GM23338 (cell line): Measurements from ENCODE around the gene DVL1. TPM values are rescaled to one million over a fixed set of nuclear protein-coding genes. Genes with fewer than 3 reads are reported as not detected.

Source experiments
- ATAC-seq: fragments of 200-7000 bp; cut with Tn5 transposase; 3 replicates; pipeline ENCODE4 v1.9.1; 2020
- DNase-seq: peaks from one replicate; pipeline ENCODE4 v3.0.0-alpha.2; 2015; ENCODE audit warnings: low spot score
- H2AFZ ChIP-seq: fragments of 200-600 bp; sonication (generic); 2 replicates; pipeline ENCODE4 v1.8.0; 2016; ENCODE audit warnings: antibody characterized with exemption, mild to moderate bottlenecking, moderate library complexity
- H3F3A ChIP-seq: fragments of 200-600 bp; sonication (generic); replicated peaks from 2 replicates; pipeline ENCODE4 v1.8.0; 2017; ENCODE audit warnings: antibody characterized with exemption, mixed run types, low read depth
- H3K27ac ChIP-seq: fragments of 200-600 bp; sonication (generic); 2 replicates; pipeline ENCODE4 v1.6.1; 2016; ENCODE audit warnings: low read depth
- H3K27me3 ChIP-seq: fragments of 200-600 bp; sonication (generic); 2 replicates; pipeline ENCODE4 v1.8.0; 2016; ENCODE audit warnings: mild to moderate bottlenecking, mixed run types, moderate library complexity; ENCODE audit not compliant: insufficient read depth
- H3K36me3 ChIP-seq: fragments of 200-600 bp; sonication (generic); 2 replicates; pipeline ENCODE4 v1.8.0; 2016; ENCODE audit warnings: mild to moderate bottlenecking; ENCODE audit not compliant: insufficient read depth
- H3K4me1 ChIP-seq: fragments of 200-600 bp; sonication (generic); 2 replicates; pipeline ENCODE4 v1.8.0; 2016; ENCODE audit warnings: mild to moderate bottlenecking, moderate library complexity; ENCODE audit not compliant: insufficient read depth
- H3K4me2 ChIP-seq: fragments of 200-600 bp; sonication (generic); 2 replicates; pipeline ENCODE4 v1.7.1; 2017; ENCODE audit warnings: mixed run types
- H3K4me3 ChIP-seq: fragments of 200-600 bp; sonication (generic); 2 replicates; pipeline ENCODE4 v1.6.1; 2016; ENCODE audit warnings: mixed run types
- H3K79me2 ChIP-seq: fragments of 200-600 bp; sonication (generic); replicated peaks from 2 replicates; pipeline ENCODE4 v1.8.0; 2017; ENCODE audit warnings: mild to moderate bottlenecking; ENCODE audit not compliant: insufficient read depth
- H3K9me2 ChIP-seq: fragments of 200-600 bp; sonication (generic); 2 replicates; pipeline ENCODE4 v1.8.0; 2017; ENCODE audit not compliant: insufficient read depth
- H4K20me1 ChIP-seq: fragments of 200-600 bp; sonication (generic); replicated peaks from 2 replicates; pipeline ENCODE4 v1.8.0; 2017; ENCODE audit warnings: mild to moderate bottlenecking; ENCODE audit not compliant: insufficient read depth
- H3K27ac Mint-ChIP-seq: 2 replicates; pipeline ENCODE4 v1.8.0; 2020; ENCODE audit warnings: inconsistent platforms, mild to moderate bottlenecking, moderate library complexity, mixed read lengths
- H3K27me3 Mint-ChIP-seq: 3 replicates; pipeline ENCODE4 v1.8.0; 2022; ENCODE audit warnings: low read depth, mild to moderate bottlenecking, moderate library complexity, mixed read lengths, inconsistent platforms; ENCODE audit not compliant: insufficient read depth, poor library complexity
- H3K36me3 Mint-ChIP-seq: 3 replicates; pipeline ENCODE4 v1.8.0; 2021; ENCODE audit warnings: low read depth, mild to moderate bottlenecking, inconsistent platforms, moderate library complexity, mixed read lengths
- H3K4me1 Mint-ChIP-seq: 3 replicates; pipeline ENCODE4 v1.8.0; 2020; ENCODE audit warnings: mild to moderate bottlenecking, inconsistent platforms, mixed read lengths
- H3K4me3 Mint-ChIP-seq: 3 replicates; pipeline ENCODE4 v1.8.0; 2021; ENCODE audit warnings: moderate library complexity, mild to moderate bottlenecking, inconsistent platforms, mixed read lengths
- H3K9me3 Mint-ChIP-seq: 3 replicates; pipeline ENCODE4 v1.8.0; 2020; ENCODE audit warnings: moderate library complexity, mild to moderate bottlenecking, inconsistent platforms, mixed read lengths
- CREB1 ChIP-seq: fragments of 250-450 bp; sonication (Bioruptor Pico); IDR thresholded peaks from 2 replicates; pipeline ENCODE4 v1.5.0; 2020; ENCODE audit warnings: low read depth, mild to moderate bottlenecking, moderate library complexity
- CTCF ChIP-seq, 2 experiments: fragments of 200-600 bp in 1 of 2; sonication (generic) in 1 of 2; conservative IDR thresholded peaks; 2 replicates each; pipeline versions ENCODE4 v1.5.1 to v1.6.1; 2016 to 2017; ENCODE audit warnings: antibody characterized with exemption in 2 of 2, low read depth in 2 of 2, mild to moderate bottlenecking in 2 of 2, moderate library complexity in 1 of 2
- ETS1 ChIP-seq: IDR thresholded peaks from 2 replicates; pipeline ENCODE4 v1.6.1; 2016; ENCODE audit warnings: antibody characterized with exemption
- EZH2 ChIP-seq: fragments of 200-600 bp; sonication (generic); IDR thresholded peaks from one replicate; pipeline ENCODE4 v1.8.0; 2017; ENCODE audit warnings: antibody characterized with exemption, mild to moderate bottlenecking, low read depth; ENCODE audit not compliant: unreplicated experiment
- EZH2phosphoT487 ChIP-seq: fragments of 200-600 bp; sonication (generic); IDR thresholded peaks from one replicate; pipeline ENCODE4 v1.8.1; 2018; ENCODE audit warnings: antibody characterized with exemption; ENCODE audit not compliant: unreplicated experiment
- JUNB ChIP-seq: IDR thresholded peaks from one replicate; pipeline ENCODE4 v1.6.1; 2016; ENCODE audit warnings: antibody characterized with exemption; ENCODE audit not compliant: unreplicated experiment
- NANOG ChIP-seq: IDR thresholded peaks from 2 replicates; pipeline ENCODE4 v1.6.1; 2016; ENCODE audit warnings: antibody characterized with exemption, borderline replicate concordance
- POLR2AphosphoS5 ChIP-seq: IDR thresholded peaks from 2 replicates; pipeline ENCODE4 v1.6.1; 2016; ENCODE audit warnings: antibody characterized with exemption, low read depth
- REST ChIP-seq: IDR thresholded peaks from one replicate; pipeline ENCODE4 v1.6.1; 2018; ENCODE audit warnings: antibody characterized with exemption; ENCODE audit not compliant: unreplicated experiment
- STAT1 ChIP-seq: IDR thresholded peaks from one replicate; pipeline ENCODE4 v1.6.1; 2016; ENCODE audit warnings: antibody characterized with exemption; ENCODE audit not compliant: unreplicated experiment
- ZNF114 ChIP-seq: fragments of 250-450 bp; sonication (Bioruptor Pico); IDR thresholded peaks from 2 replicates; pipeline ENCODE4 v1.5.0; 2020; ENCODE audit warnings: mild to moderate bottlenecking, moderate library complexity
- ZNF331 ChIP-seq: fragments of 250-450 bp; sonication (Bioruptor Pico); IDR thresholded peaks from 2 replicates; pipeline ENCODE4 v1.5.0; 2020; ENCODE audit warnings: low read depth, mild to moderate bottlenecking, moderate library complexity
- ZNF462 ChIP-seq: fragments of 250-450 bp; sonication (Bioruptor Pico); IDR thresholded peaks from 2 replicates; pipeline ENCODE4 v1.5.0; 2020; ENCODE audit warnings: mild to moderate bottlenecking, moderate library complexity
- polyA plus RNA-seq: library from polyadenylated mRNA; unstranded; fragments of >200 nt; fragmentation: Nextera tagmentation; extraction: Ambion mirVana; gene quantifications from 2 replicates; pipeline ENCODE4 v1.2.1, GENCODE V29; 2016
- total RNA-seq: library from RNA; depleted of rRNA; stranded (reverse); fragments of >200 nt; shearing (Covaris generic); gene quantifications from 2 replicates; pipeline ENCODE4 v1.2.3, GENCODE V29; 2014

The DVL1 gene
- total and polyA plus RNA-seq, 2 experiments from 2014 or later = 13.5 to 69.7 TPM

GRCh38 chr1:1318131-1318652 is 31.0 kb downstream of the DVL1 start:
- DNase-seq (peak; percentile 37), ATAC-seq (peak; percentile 18)
- H3K36me3 ChIP-seq = 0 out of 2 replicates have a peak, but pooled peaks cover under 1% of the 10 kb centered on the region
- no peak overlapping the region for H3K4me2 ChIP-seq
- peaks cover 65% of the 10 kb centered on the region for H3K79me2 ChIP-seq
- peaks cover 7% of the 10 kb centered on the region; the same call in 1 of the 2 replicates for H3K4me1 ChIP-seq
- H3K27me3 ChIP-seq = no peaks in the 10 kb centered on the region
- Mint-ChIP-seq H3K27ac (no peak overlapping the region), H3K4me1 (peaks cover 24% of the 10 kb centered on the region), H3K36me3 (peaks cover 57% of the 10 kb centered on the region), H3K9me3 (no peaks in the 10 kb centered on the region; the same call in 2 of the 3 replicates), H3K4me3 (no peak overlapping the region), H3K27me3 (peaks cover 31% of the 10 kb centered on the region)
- peak overlapping the region; percentile 87 for H3K27ac ChIP-seq
- no peak overlapping the region for H2AFZ ChIP-seq
- H3F3A ChIP-seq = peaks cover 13% of the 10 kb centered on the region; the same call in 1 of the 2 replicates
- no peaks in the 10 kb centered on the region for H3K9me2 ChIP-seq
- TF ChIP-seq NANOG = no peak
- TF ChIP-seq ETS1 = no peak
- no peak for TF ChIP-seq REST
- no peak for TF ChIP-seq ZNF331
- TF ChIP-seq CTCF (conservative IDR thresholded peaks at IDR 0.05; ENCODE audit: low read depth in 2 of 2) = no peak
- no peak for TF ChIP-seq EZH2
- no peak for TF ChIP-seq STAT1
- no peak for TF ChIP-seq POLR2AphosphoS5
- no peak for TF ChIP-seq ZNF114
- TF ChIP-seq ZNF462 = no peak
- TF ChIP-seq EZH2phosphoT487 = no peak
- TF ChIP-seq CREB1 (CRISPR knock-in tag) = no peak
- TF ChIP-seq JUNB = no peak
- H4K20me1 ChIP-seq = peaks cover 26% of the 10 kb centered on the region
- H3K4me3 ChIP-seq = no peak overlapping the region
